Small intestine (tissue), 7 donors: ENCODE results near the gene NEU2. TPM values are rescaled to one million over a fixed set of nuclear protein-coding genes. Genes with fewer than 3 reads are reported as not detected.
"Not testable (repeated sequence)": the region's sequence is repeated elsewhere in the genome, so short reads cannot be mapped to it uniquely, and the experiment has no call there.

ENCODE experiments used
- DNase-seq, 2 donors: peaks; one replicate each; pipeline versions ENCODE4 v3.0.0 to v3.0.0-alpha.2; 2013
- FAIRE-seq: peaks from 2 replicates; lab custom pipeline; 2012; peaks lifted over from hg19 to GRCh38; lab: Jason Lieb, UNC
- H3K27ac ChIP-seq, 3 donors: one replicate each; pipeline ENCODE4 v1.5.1; 2013; ENCODE audit warnings: low read length in 2 of 3, mild to moderate bottlenecking in 2 of 3, control low read depth in 1 of 3, inconsistent platforms in 1 of 3, low read depth in 1 of 3, moderate library complexity in 1 of 3
- H3K27me3 ChIP-seq, 3 donors: one replicate each; pipeline ENCODE4 v1.6.1; 2013; ENCODE audit warnings: low read length in 3 of 3, inconsistent platforms in 1 of 3; ENCODE audit not compliant: control insufficient read depth in 3 of 3, insufficient read depth in 3 of 3
- H3K36me3 ChIP-seq, 3 donors: one replicate each; pipeline ENCODE4 v1.6.1; 2013; ENCODE audit warnings: low read length in 3 of 3, inconsistent platforms in 1 of 3, low read depth in 1 of 3, mild to moderate bottlenecking in 1 of 3, moderate library complexity in 1 of 3; ENCODE audit not compliant: control insufficient read depth in 3 of 3, insufficient read depth in 2 of 3
- H3K4me1 ChIP-seq, 3 donors: one replicate each; pipeline ENCODE4 v1.6.1; 2013; ENCODE audit warnings: low read length in 2 of 3, inconsistent platforms in 1 of 3, low read depth in 1 of 3, mild to moderate bottlenecking in 1 of 3, moderate library complexity in 1 of 3; ENCODE audit not compliant: control insufficient read depth in 3 of 3, insufficient read depth in 2 of 3
- H3K4me3 ChIP-seq, 3 donors: one replicate each; pipeline ENCODE4 v1.5.1; 2013; ENCODE audit warnings: low read length in 3 of 3, control low read depth in 1 of 3, inconsistent platforms in 1 of 3, low read depth in 1 of 3, mild to moderate bottlenecking in 1 of 3, moderate library complexity in 1 of 3
- H3K9me3 ChIP-seq, 2 donors: one replicate each; pipeline ENCODE4 v1.6.1; 2013; ENCODE audit warnings: low read depth in 1 of 2, low read length in 1 of 2; ENCODE audit not compliant: control insufficient read depth in 2 of 2, insufficient read depth in 1 of 2
- WGBS, 3 donors: extraction: QIAGEN DNeasy Blood & Tissue Kit; methylation state at CpG; one replicate each; pipeline ENCODE4 v1.1.7; 2013; 5-methylcytosine and 5-hydroxymethylcytosine counted together
- polyA plus RNA-seq, 4 donors: library from polyadenylated mRNA; stranded (reverse) in 3 of 4; unstranded in 1 of 4; fragments of 200-250 nt in 3 of 4; fragments of 120-200 nt in 1 of 4; gene quantifications; one replicate each; pipeline versions ENCODE4 v1.2.1 to v1.2.3, GENCODE V29; 2013
- donor health status: healthy with polysubstance abuse.
- donor health status: control.
- donor health status: control.
- donor health status: Bipolar disorder and iron deficiency.
- donor health status: healthy.

Gene NEU2
- polyA plus RNA-seq, 4 donors: not detected

DNA sequence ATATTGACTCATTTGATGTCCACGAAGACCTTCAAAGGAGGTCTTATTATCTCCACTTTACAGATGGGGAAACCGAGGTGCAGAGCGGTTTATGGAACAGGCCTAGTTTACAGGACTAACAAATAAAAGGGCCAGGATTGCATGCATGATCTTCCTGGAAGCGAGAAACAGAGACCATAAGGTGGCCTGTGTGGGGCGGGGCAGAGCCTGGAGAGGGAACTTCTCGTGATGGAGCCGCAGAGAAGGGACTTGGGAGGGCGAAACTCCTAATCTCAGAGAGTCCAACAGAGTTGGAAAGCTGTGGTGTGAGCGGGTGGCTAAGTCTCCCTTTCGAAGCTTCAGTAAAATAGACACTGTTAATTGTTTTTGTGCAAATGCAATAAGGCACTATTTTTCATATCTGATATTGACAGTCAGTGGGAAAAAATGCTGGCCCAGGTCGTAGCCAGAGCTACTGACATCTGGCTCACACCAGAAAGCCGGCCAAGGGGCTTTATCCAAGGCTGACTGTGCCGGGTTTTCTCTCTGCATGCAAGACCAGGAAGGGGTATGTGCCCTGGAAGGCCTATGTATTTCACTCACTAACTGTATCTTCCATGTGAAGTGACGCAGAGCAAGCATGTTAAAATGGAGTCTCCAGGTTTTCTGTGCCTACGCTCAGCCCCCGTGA, 32.2 kb downstream of the NEU2 start:
- Histone ChIP-seq H3K27ac (no peak overlapping the region), H3K4me1 (peaks cover 2 to 39% (median 16%) of the 10 kb centered on the region in 3 donors), H3K4me3 (no peak overlapping the region), H3K9me3 (no peaks in the 10 kb centered on the region), H3K27me3 (peaks cover 0 to 4% (median 0%) of the 10 kb centered on the region in 3 donors), H3K36me3 (peaks cover 0 to 5% (median 0%) of the 10 kb centered on the region in 3 donors)
- DNase-seq (no peak), FAIRE-seq (no peak)
- 78 to 83% (median 83%) methylated on average over 16 of the region's 16 CpGs for WGBS, 3 donors

DNA sequence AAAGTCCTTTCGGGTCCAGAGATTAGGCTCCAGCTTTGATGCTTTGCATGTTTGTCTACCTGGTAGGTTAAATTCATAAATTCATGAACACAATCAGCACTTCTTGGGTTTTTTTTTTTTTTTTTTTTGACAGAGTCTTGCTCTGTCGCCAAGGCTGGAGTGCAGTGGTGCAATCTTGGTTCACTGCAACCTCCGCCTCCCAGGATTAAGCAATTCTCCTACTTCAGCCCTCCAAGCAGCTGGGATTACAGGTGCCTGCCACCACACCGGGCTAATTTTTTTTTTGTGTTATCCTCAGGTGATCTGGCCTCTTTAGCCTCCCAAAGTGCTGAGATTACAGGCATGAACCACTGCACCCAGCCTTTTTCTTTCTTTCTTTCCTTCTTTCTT, 32.7 kb downstream of the NEU2 start:
- H3K4me1 ChIP-seq: peaks cover 2 to 36% (median 14%) of the 10 kb centered on the region in 3 donors
- H3K4me3 ChIP-seq, H3K27me3 ChIP-seq, H3K27ac ChIP-seq, H3K9me3 ChIP-seq, H3K36me3 ChIP-seq, FAIRE-seq, DNase-seq: not testable (repeated sequence)
- WGBS, 3 donors: 79 to 86% (median 81%) methylated on average over 4 of the region's 4 CpGs

DNA sequence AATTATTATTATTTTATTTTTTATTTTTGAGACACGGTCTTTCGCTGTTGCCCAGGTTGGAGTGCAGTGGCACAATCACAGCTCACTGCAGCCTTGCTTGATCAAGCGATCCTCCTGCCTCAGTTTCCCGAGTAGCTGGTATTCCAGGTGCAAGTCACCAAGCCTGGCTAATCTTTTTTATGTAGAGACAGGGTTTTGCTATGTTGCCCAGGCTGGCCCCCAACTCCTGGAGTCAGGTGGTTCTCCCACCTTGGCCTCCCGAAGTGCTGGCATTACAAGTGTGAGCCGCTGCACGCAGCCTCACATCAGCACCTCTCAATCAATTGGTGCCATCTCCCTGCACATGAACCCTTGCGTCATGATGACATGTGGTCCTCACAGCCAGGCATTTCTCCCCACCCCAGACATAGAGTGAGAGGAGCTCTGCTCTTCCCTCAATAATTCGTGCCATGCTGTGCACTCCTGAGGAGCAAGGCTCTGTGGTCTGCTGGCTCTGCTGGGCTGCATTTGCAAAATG, 33.5 kb downstream of the NEU2 start:
- H3K27ac ChIP-seq: no peak overlapping the region
- no peak for DNase-seq
- WGBS, 3 donors: 88 to 98% (median 96%) methylated on average over 9 of the region's 9 CpGs

DNA sequence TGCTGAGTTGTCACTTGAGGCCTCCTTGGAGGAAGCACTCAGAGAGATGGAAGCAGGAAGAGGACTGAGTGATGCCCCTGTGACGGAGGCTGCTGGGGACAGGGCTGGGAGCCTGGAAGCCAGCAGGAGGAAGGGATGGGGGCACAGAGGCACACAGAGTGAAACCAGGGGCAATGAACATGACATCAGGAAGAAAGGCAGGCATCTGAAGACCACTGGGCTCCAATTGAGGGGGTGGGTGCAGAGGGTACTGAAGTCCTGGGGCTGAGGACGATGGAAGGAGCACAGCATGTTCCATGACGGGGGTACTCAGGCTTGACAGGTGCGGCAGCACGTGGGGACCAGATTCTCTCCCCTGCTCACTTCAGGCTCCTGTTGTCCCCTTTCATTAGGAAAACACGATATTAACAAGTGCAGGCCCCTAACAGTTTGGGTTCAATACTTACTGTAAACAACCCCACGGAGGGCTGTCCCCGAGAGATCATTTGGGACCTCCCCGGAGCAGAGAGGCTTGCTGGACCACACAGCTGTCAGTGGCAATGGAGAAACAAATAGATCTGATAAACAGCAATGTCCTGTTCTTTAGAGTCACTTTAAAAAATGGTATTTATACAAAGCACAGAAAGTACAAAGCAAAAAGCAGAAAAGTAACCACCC, 36.4 kb downstream of the NEU2 start:
- no peak overlapping the region for H3K4me3 ChIP-seq

More for the DNA sequence above, 33.5 kb downstream of the NEU2 start:
- H3K9me3 ChIP-seq: no peaks in the 10 kb centered on the region
- peaks cover 0 to 4% (median 0%) of the 10 kb centered on the region in 3 donors for H3K27me3 ChIP-seq
- peaks cover 0 to 5% (median 0%) of the 10 kb centered on the region in 3 donors for H3K36me3 ChIP-seq
- H3K4me1 ChIP-seq: peaks cover 2 to 28% (median 14%) of the 10 kb centered on the region in 3 donors
- H3K4me3 ChIP-seq: no peak overlapping the region
- no peak for FAIRE-seq

DNA sequence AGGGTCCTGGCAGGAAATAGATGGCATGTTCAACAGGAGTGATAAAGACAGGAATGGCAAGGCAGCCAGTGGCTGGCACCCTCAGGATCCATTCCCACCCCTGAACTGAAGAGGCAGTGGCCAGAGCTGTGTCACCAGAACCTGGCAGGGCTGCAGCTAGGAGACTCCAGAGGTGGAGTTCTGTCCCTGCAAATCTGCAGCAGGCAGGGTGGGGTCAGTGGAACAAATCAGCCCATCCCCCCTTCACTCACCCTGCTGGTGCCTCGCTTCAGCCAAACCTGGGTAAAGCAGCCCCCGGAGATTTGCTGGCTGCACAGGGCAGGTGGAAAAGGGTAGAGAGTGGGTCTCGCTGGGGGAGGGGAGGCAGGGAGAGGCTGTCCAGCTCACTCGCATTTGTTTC, 40.4 kb downstream of the NEU2 start:
- peaks cover 0 to 4% (median 0%) of the 10 kb centered on the region in 3 donors for H3K27me3 ChIP-seq
- DNase-seq: no peak
- H3K36me3 ChIP-seq: no peaks in the 10 kb centered on the region
- FAIRE-seq: no peak
- H3K27ac ChIP-seq: no peak overlapping the region
- peaks cover 0 to 3% (median 0%) of the 10 kb centered on the region in 3 donors for H3K4me1 ChIP-seq
- no peak overlapping the region for H3K4me3 ChIP-seq
- WGBS, 3 donors: 67 to 77% (median 77%) methylated on average over 4 of the region's 4 CpGs
- H3K9me3 ChIP-seq: peaks cover 0 to 5% of the 10 kb centered on the region in 2 donors

More for the DNA sequence above, 36.4 kb downstream of the NEU2 start:
- no peak for DNase-seq
- WGBS, 3 donors: 60 to 87% (median 76%) methylated on average over 9 of the region's 9 CpGs
- FAIRE-seq: no peak
- Histone ChIP-seq H3K9me3 (peaks cover 0 to 5% of the 10 kb centered on the region in 2 donors), H3K36me3 (peaks cover 0 to 3% (median 0%) of the 10 kb centered on the region in 3 donors), H3K4me1 (peaks cover 0 to 7% (median 0%) of the 10 kb centered on the region in 3 donors), H3K27ac (no peak overlapping the region), H3K27me3 (peaks cover 0 to 4% (median 0%) of the 10 kb centered on the region in 3 donors)

DNA sequence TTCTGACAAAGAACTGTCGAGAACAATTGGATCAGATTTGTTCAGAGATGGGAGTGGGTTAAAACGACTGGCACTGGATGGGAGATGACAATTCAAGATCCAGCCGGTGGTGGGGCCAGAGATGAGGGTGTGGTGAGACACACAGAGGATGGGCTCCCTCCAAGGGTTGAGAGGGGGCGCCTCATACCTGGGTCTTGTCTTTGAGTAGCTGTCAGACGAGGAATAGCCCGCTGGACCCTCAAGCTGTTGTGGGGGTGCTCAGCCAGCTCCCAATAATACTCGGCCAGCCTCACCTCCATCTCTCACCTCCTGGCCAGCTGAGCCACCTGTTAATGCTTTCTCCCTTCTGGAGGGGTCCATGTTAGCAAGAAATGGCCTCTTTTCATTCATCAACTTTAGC, 41.6 kb downstream of the NEU2 start:
- no peaks in the 10 kb centered on the region for H3K36me3 ChIP-seq
- H3K27me3 ChIP-seq: peaks cover 0 to under 1% (median 0%) of the 10 kb centered on the region in 3 donors
- no peak overlapping the region for H3K27ac ChIP-seq
- peaks cover 0 to 3% (median 0%) of the 10 kb centered on the region in 3 donors for H3K4me1 ChIP-seq
- FAIRE-seq: no peak
- no peak for DNase-seq
- whole genome bisulfite sequencing, 3 donors: 74 to 78% (median 77%) methylated on average over 7 of the region's 7 CpGs
- H3K4me3 ChIP-seq: no peak overlapping the region
- peaks cover 0 to 5% of the 10 kb centered on the region in 2 donors for H3K9me3 ChIP-seq

DNA sequence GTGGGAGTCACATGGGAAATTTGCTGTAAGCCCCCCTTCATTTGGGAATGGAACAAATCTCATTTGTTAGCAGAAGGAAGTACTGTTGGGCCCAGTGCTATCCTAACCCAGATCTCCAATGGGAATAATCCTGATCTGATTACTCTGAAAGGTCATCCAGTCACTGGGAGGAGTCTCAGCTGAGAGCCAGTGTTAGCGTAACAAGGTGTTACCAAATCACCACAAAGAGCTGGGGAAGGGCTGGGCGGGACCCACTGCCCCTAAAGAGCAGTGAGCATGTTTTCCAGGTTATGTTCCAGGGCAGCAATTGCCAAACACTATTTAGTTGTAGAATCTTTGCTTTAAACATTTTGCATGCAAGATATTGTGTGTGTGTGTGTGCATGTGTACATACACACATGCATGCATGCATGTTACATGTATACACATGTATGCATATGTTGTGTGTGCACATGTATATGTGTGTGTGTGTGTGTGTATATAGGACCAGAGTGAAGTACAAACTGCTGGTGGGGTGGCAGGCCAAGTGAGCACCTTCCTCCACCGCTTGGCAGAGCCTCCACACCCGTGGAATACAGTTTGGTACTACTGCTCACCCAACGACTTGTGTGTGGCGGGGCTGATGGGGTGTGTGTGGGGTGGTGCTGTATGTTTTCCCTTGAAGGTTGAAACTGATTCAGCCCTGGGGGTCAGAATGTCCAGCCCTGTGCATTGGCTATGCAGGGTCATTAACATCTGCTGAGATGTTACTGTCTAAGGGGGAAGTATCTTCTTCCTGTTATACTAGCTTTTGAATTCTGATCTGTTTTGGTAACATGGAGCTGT, 42.9 kb downstream of the NEU2 start:
- H3K4me3 ChIP-seq: no peak overlapping the region
- H3K9me3 ChIP-seq: peaks cover 0 to 5% of the 10 kb centered on the region in 2 donors
- DNase-seq: no peak
- H3K27ac ChIP-seq: peak overlapping the region in 2 of 3 donors; percentile 9 to 85
- H3K36me3 ChIP-seq: no peaks in the 10 kb centered on the region
- peaks cover 0 to 3% (median 0%) of the 10 kb centered on the region in 3 donors for H3K4me1 ChIP-seq
- WGBS, 3 donors: 55 to 61% (median 61%) methylated on average over 6 of the region's 6 CpGs
- H3K27me3 ChIP-seq: no peaks in the 10 kb centered on the region
- FAIRE-seq: no peak

DNA sequence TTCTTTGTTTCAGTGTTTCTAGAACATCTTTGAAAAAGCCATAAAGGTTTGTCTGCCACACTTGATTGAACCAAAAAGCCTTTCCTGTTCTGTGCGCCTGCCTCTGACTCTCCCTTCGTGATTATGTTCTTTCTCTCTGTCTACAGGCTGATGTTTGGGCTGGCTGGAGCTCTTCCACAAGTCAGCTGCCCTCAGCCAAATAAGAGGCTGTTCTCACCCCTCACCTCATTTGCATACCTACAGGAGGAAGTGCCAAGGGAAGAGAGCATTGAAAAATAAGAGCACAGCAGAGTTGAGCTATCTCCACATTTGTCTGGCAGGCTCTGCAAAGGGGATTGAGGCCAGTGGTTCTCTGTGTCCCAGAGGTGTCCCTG, 43.5 kb downstream of the NEU2 start:
- Histone ChIP-seq H3K27ac (peak overlapping the region in 2 of 3 donors; percentile 9 to 85), H3K9me3 (peaks cover 0 to 5% of the 10 kb centered on the region in 2 donors), H3K4me3 (no peak overlapping the region), H3K36me3 (no peaks in the 10 kb centered on the region), H3K27me3 (no peaks in the 10 kb centered on the region), H3K4me1 (peaks cover 0 to 3% (median 0%) of the 10 kb centered on the region in 3 donors)
- FAIRE-seq (no peak), DNase-seq (no peak)
- 26 to 51% (median 45%) methylated on average over 2 of the region's 2 CpGs for WGBS, 3 donors
